GM19372 (cell line): ENCODE measurements around the gene GUCY1A2.
A peak's percentile ranks its signal among the peaks of the same experiment; 100 is the strongest.
"Not testable (repeated sequence)": the region's sequence is repeated elsewhere in the genome, so short reads cannot be mapped to it uniquely, and the experiment has no call there.

ENCODE experiments used
- ATAC-seq: cut with Tn5 transposase; IDR thresholded peaks from one replicate; pipeline ENCODE4 v1.9.1; 2021; ENCODE audit warnings: mild to moderate bottlenecking, low read depth, moderate library complexity; ENCODE audit not compliant: unreplicated experiment

The GUCY1A2 gene

GRCh38 chr11:106950067-106950491 is 68.2 kb downstream of the GUCY1A2 start:
- ATAC-seq, result no peak

- ATAC-seq, result no peak
Observed at GRCh38 chr11:106943089-106943488, 75.2 kb downstream of the GUCY1A2 start.

- ATAC-seq, result no peak
Observed at GRCh38 chr11:106939157-106939556, 79.1 kb downstream of the GUCY1A2 start.

- ATAC-seq, result no peak
Observed at GRCh38 chr11:106937111-106937510, 81.2 kb downstream of the GUCY1A2 start.

- ATAC-seq, result no peak
Observed at GRCh38 chr11:106925245-106925644, 93.0 kb downstream of the GUCY1A2 start.

- ATAC-seq, result no peak
Observed at GRCh38 chr11:106920899-106921509, 97.3 kb downstream of the GUCY1A2 start.

- ATAC-seq, result peak; percentile 70
Observed at GRCh38 chr11:106917973-106918372, 100.3 kb downstream of the GUCY1A2 start.

- ATAC-seq, result no peak
Observed at GRCh38 chr11:106914409-106914808, 103.9 kb downstream of the GUCY1A2 start.

GRCh38 chr11:106913141-106913540 is 105.1 kb downstream of the GUCY1A2 start:
- no peak for ATAC-seq

- ATAC-seq, result no peak
Observed at GRCh38 chr11:106904826-106905225, 113.5 kb downstream of the GUCY1A2 start.

- no peak for ATAC-seq
Observed at GRCh38 chr11:106889718-106890117, 128.6 kb downstream of the GUCY1A2 start.

GRCh38 chr11:106888386-106888785 is 129.9 kb downstream of the GUCY1A2 start:
- no peak for ATAC-seq

- ATAC-seq, result not testable (repeated sequence)
Observed at GRCh38 chr11:106883693-106884092, 134.6 kb downstream of the GUCY1A2 start.

- ATAC-seq, result no peak
Observed at GRCh38 chr11:106879832-106880546, 138.3 kb downstream of the GUCY1A2 start.

GRCh38 chr11:106879029-106879428 is 139.2 kb downstream of the GUCY1A2 start:
- no peak for ATAC-seq

- ATAC-seq, result no peak
Observed at GRCh38 chr11:106875013-106875412, 143.3 kb downstream of the GUCY1A2 start.

- no peak for ATAC-seq
Observed at GRCh38 chr11:106872246-106872645, 146.0 kb downstream of the GUCY1A2 start.

GRCh38 chr11:106858200-106858599 is 160.1 kb downstream of the GUCY1A2 start:
- no peak for ATAC-seq

GRCh38 chr11:106856566-106856965 is 161.7 kb downstream of the GUCY1A2 start:
- no peak for ATAC-seq

GRCh38 chr11:106854429-106854828 is 163.8 kb downstream of the GUCY1A2 start:
- ATAC-seq, result no peak

GRCh38 chr11:106853850-106854401 is 164.3 kb downstream of the GUCY1A2 start:
- ATAC-seq, result no peak

- no peak for ATAC-seq
Observed at GRCh38 chr11:106852779-106853178, 165.5 kb downstream of the GUCY1A2 start.
